H9 (cell line): ENCODE results near the gene NCKAP5. TPM values are rescaled to one million over a fixed set of nuclear protein-coding genes. Genes with fewer than 3 reads are reported as not detected.

Experiments used
- DNase-seq: peaks from one replicate; pipeline ENCODE4 v3.0.0-alpha.2; 2017
- H2AFZ ChIP-seq: one replicate; pipeline ENCODE4 v1.6.1; 2013; ENCODE audit warnings: mild to moderate bottlenecking, low read length, control low read depth, moderate library complexity
- H2AK5ac ChIP-seq: 2 replicates; pipeline ENCODE4 v1.6.1; 2013; ENCODE audit warnings: low read length, control low read depth, mixed read lengths; ENCODE audit not compliant: insufficient read length
- H2BK120ac ChIP-seq: one replicate; pipeline ENCODE4 v1.6.1; 2013; ENCODE audit warnings: low read depth, mild to moderate bottlenecking, low read length, control low read depth, inconsistent platforms; ENCODE audit not compliant: poor library complexity, severe bottlenecking
- H2BK12ac ChIP-seq: 2 replicates; pipeline ENCODE4 v1.6.1; 2013; ENCODE audit warnings: low read length, control low read depth, mixed read lengths, low read depth; ENCODE audit not compliant: insufficient read length
- H2BK15ac ChIP-seq: 2 replicates; pipeline ENCODE4 v1.6.1; 2013; ENCODE audit warnings: low read depth, low read length, control low read depth
- H2BK20ac ChIP-seq: one replicate; pipeline ENCODE4 v1.6.1; 2013; ENCODE audit warnings: low read depth, mild to moderate bottlenecking, low read length, control low read depth, inconsistent platforms; ENCODE audit not compliant: poor library complexity, severe bottlenecking
- H2BK5ac ChIP-seq: 2 replicates; pipeline ENCODE4 v1.6.1; 2013; ENCODE audit warnings: low read length, control low read depth, mixed read lengths; ENCODE audit not compliant: insufficient read length
- H3K14ac ChIP-seq: 2 replicates; pipeline ENCODE4 v1.6.1; 2013; ENCODE audit warnings: low read length, control low read depth; ENCODE audit not compliant: insufficient read depth
- H3K18ac ChIP-seq: 2 replicates; pipeline ENCODE4 v1.6.1; 2013; ENCODE audit warnings: low read depth, mild to moderate bottlenecking, mixed read lengths, low read length, control low read depth; ENCODE audit not compliant: insufficient read length
- H3K23ac ChIP-seq: 2 replicates; pipeline ENCODE4 v1.6.1; 2013; ENCODE audit warnings: low read length, control low read depth, mixed read lengths, low read depth; ENCODE audit not compliant: insufficient read length
- H3K23me2 ChIP-seq: 2 replicates; pipeline ENCODE4 v1.6.1; 2013; ENCODE audit warnings: low read depth, mild to moderate bottlenecking, mixed read lengths, low read length, control low read depth; ENCODE audit not compliant: insufficient read length, poor library complexity, severe bottlenecking
- H3K27ac ChIP-seq: 2 replicates; pipeline ENCODE4 v1.5.1; 2013; ENCODE audit warnings: low read length, control low read depth, mixed read lengths, low read depth; ENCODE audit not compliant: insufficient read length
- H3K27me3 ChIP-seq: 2 replicates; pipeline ENCODE4 v1.6.1; 2013; ENCODE audit warnings: low read length, control low read depth, inconsistent platforms; ENCODE audit not compliant: insufficient read depth
- H3K4ac ChIP-seq: 2 replicates; pipeline ENCODE4 v1.6.1; 2013; ENCODE audit warnings: low read depth, mild to moderate bottlenecking, control low read depth, inconsistent platforms, low read length, moderate library complexity
- H3K4me1 ChIP-seq: 2 replicates; pipeline ENCODE4 v1.6.1; 2013; ENCODE audit warnings: low read length, control low read depth, inconsistent platforms; ENCODE audit not compliant: insufficient read depth
- H3K4me2 ChIP-seq: 2 replicates; pipeline ENCODE4 v1.6.1; 2013; ENCODE audit warnings: low read length, control low read depth, mixed read lengths; ENCODE audit not compliant: insufficient read length, insufficient read depth
- H3K56ac ChIP-seq: 2 replicates; pipeline ENCODE4 v1.6.1; 2013; ENCODE audit warnings: low read depth, mild to moderate bottlenecking, mixed read lengths, low read length, control low read depth; ENCODE audit not compliant: insufficient read length
- H3K79me1 ChIP-seq: 2 replicates; pipeline ENCODE4 v1.6.1; 2013; ENCODE audit warnings: low read depth, mild to moderate bottlenecking, moderate library complexity, low read length, control low read depth, inconsistent platforms; ENCODE audit not compliant: insufficient read depth, poor library complexity, severe bottlenecking
- H3K79me2 ChIP-seq: 2 replicates; pipeline ENCODE4 v1.6.1; 2013; ENCODE audit warnings: low read length, control low read depth, inconsistent platforms; ENCODE audit not compliant: insufficient read depth
- H3K9ac ChIP-seq: 2 replicates; pipeline ENCODE4 v1.6.1; 2013; ENCODE audit warnings: low read length, control low read depth, mixed read lengths; ENCODE audit not compliant: insufficient read length; ENCODE audit errors: extremely low read depth
- H3K9me3 ChIP-seq: one replicate; pipeline ENCODE4 v1.6.1; 2013; ENCODE audit warnings: low read depth, low read length, inconsistent platforms; ENCODE audit not compliant: control insufficient read depth
- H3T11ph ChIP-seq: one replicate; pipeline ENCODE4 v1.6.1; 2013; ENCODE audit warnings: mild to moderate bottlenecking, low read length, control low read depth, inconsistent platforms
- H4K20me1 ChIP-seq: one replicate; pipeline ENCODE4 v1.6.1; 2013; ENCODE audit not compliant: control insufficient read depth, insufficient read length, insufficient read depth
- H4K5ac ChIP-seq: 2 replicates; pipeline ENCODE4 v1.6.1; 2013; ENCODE audit warnings: low read depth, mild to moderate bottlenecking, mixed read lengths, low read length, control low read depth; ENCODE audit not compliant: insufficient read length
- H4K8ac ChIP-seq: replicated peaks from 2 replicates; pipeline ENCODE4 v1.6.1; 2013; ENCODE audit warnings: low read length, control low read depth, mixed read lengths, low read depth; ENCODE audit not compliant: insufficient read length
- H4K91ac ChIP-seq: 2 replicates; pipeline ENCODE4 v1.6.1; 2013; ENCODE audit warnings: low read depth, mild to moderate bottlenecking, moderate library complexity, mixed read lengths, low read length, control low read depth; ENCODE audit not compliant: insufficient read length
- H3K27ac Mint-ChIP-seq, 3 experiments: 2 replicates in 2 of 3; 3 replicates in 1 of 3; pipeline ENCODE4 v1.8.0; 2020 to 2021; ENCODE audit warnings: mixed read lengths in 3 of 3, mild to moderate bottlenecking in 1 of 3, moderate library complexity in 1 of 3
- H3K27me3 Mint-ChIP-seq: 2 replicates; pipeline ENCODE4 v1.8.0; 2021; ENCODE audit warnings: low read depth, mild to moderate bottlenecking, moderate library complexity, mixed read lengths
- H3K36me3 Mint-ChIP-seq, 3 experiments: 2 replicates in 2 of 3; 3 replicates in 1 of 3; pipeline ENCODE4 v1.8.0; 2020 to 2021; ENCODE audit warnings: low read depth in 3 of 3, mixed read lengths in 3 of 3; ENCODE audit not compliant: insufficient read depth in 1 of 3
- H3K4me1 Mint-ChIP-seq, 2 experiments: 2 replicates each; pipeline ENCODE4 v1.8.0; 2020; ENCODE audit warnings: mixed read lengths in 2 of 2
- H3K4me3 Mint-ChIP-seq, 2 experiments: 2 replicates in 1 of 2; 3 replicates in 1 of 2; pipeline ENCODE4 v1.8.0; 2020 to 2021; ENCODE audit warnings: mild to moderate bottlenecking in 2 of 2, mixed read lengths in 2 of 2, moderate library complexity in 1 of 2
- H3K9me3 Mint-ChIP-seq, 2 experiments: 2 replicates in 1 of 2; 3 replicates in 1 of 2; pipeline ENCODE4 v1.8.0; 2020; ENCODE audit warnings: mild to moderate bottlenecking in 2 of 2, mixed read lengths in 2 of 2, moderate library complexity in 1 of 2
- WGBS: extraction: QIAGEN DNeasy Blood & Tissue Kit; methylation state at CpG from one replicate; pipeline ENCODE4 v1.1.7; 2013; ENCODE audit warnings: missing lambda C conversion rate, low lambda C conversion rate, mixed read lengths; ENCODE audit not compliant: insufficient read length; ENCODE audit errors: extremely low coverage; 5-methylcytosine and 5-hydroxymethylcytosine counted together
- total RNA-seq: library from RNA; stranded (reverse); gene quantifications from 2 replicates; pipeline ENCODE4 v1.2.1, GENCODE V29; 2021
- TF ChIP-seq, protein P1 (sequence below): fragments of 200-600 bp; sonication (generic); conservative IDR thresholded peaks from 3 replicates; pipeline ENCODE4 v1.8.0; 2021; ENCODE audit warnings: antibody characterized with exemption, mild to moderate bottlenecking

NCKAP5 gene
- total RNA-seq, 1 experiment from 2014 or later = 0.26 TPM

DNA sequence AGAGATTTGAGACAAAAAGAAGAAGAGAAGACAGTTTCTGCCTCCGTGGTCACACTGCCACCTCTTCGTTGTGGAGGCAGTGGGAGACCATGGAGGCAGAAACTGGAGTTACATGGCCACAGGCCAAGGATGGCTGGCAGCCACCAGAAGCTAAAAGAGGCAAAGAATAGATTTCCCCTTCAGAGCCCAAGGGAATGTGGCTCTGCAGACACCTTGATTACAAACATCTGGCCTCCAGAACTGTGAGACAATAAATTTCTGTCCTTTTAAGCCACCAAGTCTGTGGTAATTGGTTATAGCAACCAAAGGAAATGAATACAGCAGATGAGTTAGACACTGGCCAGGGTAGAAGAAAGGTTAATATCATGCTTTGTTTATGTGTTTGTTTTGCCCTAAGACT lies 477.9 kb downstream of the NCKAP5 start:
- TF ChIP-seq, protein P1, sequence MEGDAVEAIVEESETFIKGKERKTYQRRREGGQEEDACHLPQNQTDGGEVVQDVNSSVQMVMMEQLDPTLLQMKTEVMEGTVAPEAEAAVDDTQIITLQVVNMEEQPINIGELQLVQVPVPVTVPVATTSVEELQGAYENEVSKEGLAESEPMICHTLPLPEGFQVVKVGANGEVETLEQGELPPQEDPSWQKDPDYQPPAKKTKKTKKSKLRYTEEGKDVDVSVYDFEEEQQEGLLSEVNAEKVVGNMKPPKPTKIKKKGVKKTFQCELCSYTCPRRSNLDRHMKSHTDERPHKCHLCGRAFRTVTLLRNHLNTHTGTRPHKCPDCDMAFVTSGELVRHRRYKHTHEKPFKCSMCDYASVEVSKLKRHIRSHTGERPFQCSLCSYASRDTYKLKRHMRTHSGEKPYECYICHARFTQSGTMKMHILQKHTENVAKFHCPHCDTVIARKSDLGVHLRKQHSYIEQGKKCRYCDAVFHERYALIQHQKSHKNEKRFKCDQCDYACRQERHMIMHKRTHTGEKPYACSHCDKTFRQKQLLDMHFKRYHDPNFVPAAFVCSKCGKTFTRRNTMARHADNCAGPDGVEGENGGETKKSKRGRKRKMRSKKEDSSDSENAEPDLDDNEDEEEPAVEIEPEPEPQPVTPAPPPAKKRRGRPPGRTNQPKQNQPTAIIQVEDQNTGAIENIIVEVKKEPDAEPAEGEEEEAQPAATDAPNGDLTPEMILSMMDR = no peak
- no peak for DNase-seq
- Histone ChIP-seq H3K79me1 (no peaks in the 10 kb centered on the region), H2BK120ac (no peak overlapping the region), H3T11ph (no peak overlapping the region), H3K9me3 (no peaks in the 10 kb centered on the region), H3K18ac (no peak overlapping the region), H3K56ac (no peak overlapping the region), H3K23me2 (no peaks in the 10 kb centered on the region), H2BK12ac (no peak overlapping the region), H4K91ac (no peak overlapping the region), H2AFZ (no peak overlapping the region), H4K20me1 (no peaks in the 10 kb centered on the region), H3K23ac (no peak overlapping the region), H3K79me2 (no peaks in the 10 kb centered on the region), H3K27ac (no peak overlapping the region), H2BK15ac (no peak overlapping the region), H3K4me1 (no peaks in the 10 kb centered on the region), H2AK5ac (no peak overlapping the region), H2BK5ac (no peak overlapping the region), H3K9ac (no peak overlapping the region), H3K4me2 (no peak overlapping the region), H4K8ac (no peak overlapping the region), H3K4ac (no peak overlapping the region), H2BK20ac (no peak overlapping the region), H3K27me3 (no peaks in the 10 kb centered on the region), H4K5ac (no peak overlapping the region), H3K14ac (no peak overlapping the region)
- peaks cover 0 to 2% of the 10 kb centered on the region in 2 experiments; a peak in 1 of 5 replicates for H3K9me3 Mint-ChIP-seq
- no peaks in the 10 kb centered on the region for H3K36me3 Mint-ChIP-seq
- no peak overlapping the region for H3K4me3 Mint-ChIP-seq
- H3K27ac Mint-ChIP-seq = no peak overlapping the region
- no peaks in the 10 kb centered on the region for H3K27me3 Mint-ChIP-seq
- no CpG with 5 or more reads among the region's 2 CpGs for WGBS
- 0 out of 4 replicates have a peak, but pooled peaks cover 0 to 3% of the 10 kb centered on the region in 2 experiments for H3K4me1 Mint-ChIP-seq
